CD4-positive, CD25-positive, alpha-beta regulatory T cell (primary cell): ENCODE results near the gene AGAP1. TPM values are rescaled to one million over a fixed set of nuclear protein-coding genes. Genes with fewer than 3 reads are reported as not detected.

Source experiments
- ATAC-seq, 2 donors: fragments of 150-1000 bp; cut with Tn5 transposase; one replicate each; pipeline ENCODE4 v1.10.0; 2021; ENCODE audit warnings: low read depth in 2 of 2, moderate number of reproducible peaks in 2 of 2, moderate library complexity in 1 of 2
- DNase-seq, 3 donors: peaks; one replicate each; pipeline versions ENCODE4 v3.0.0 to v3.0.0-alpha.2; 2012 to 2022; ENCODE audit warnings: mixed read lengths in 1 of 3
- H3K27ac ChIP-seq: one replicate; pipeline ENCODE4 v1.7.0; 2013; ENCODE audit warnings: mild to moderate bottlenecking, low read length; ENCODE audit not compliant: insufficient read depth, poor library complexity, severe bottlenecking
- H3K27me3 ChIP-seq: one replicate; pipeline ENCODE4 v1.7.0; 2013; ENCODE audit warnings: low read length; ENCODE audit not compliant: control insufficient read depth, insufficient read depth
- H3K36me3 ChIP-seq: one replicate; pipeline ENCODE4 v1.7.0; 2013; ENCODE audit warnings: mild to moderate bottlenecking, low read length, moderate library complexity; ENCODE audit not compliant: control insufficient read depth, insufficient read depth
- H3K4me1 ChIP-seq: 2 replicates; pipeline ENCODE4 v1.7.0; 2013; ENCODE audit warnings: mild to moderate bottlenecking, low read length; ENCODE audit not compliant: insufficient read depth, control insufficient read depth, poor library complexity, severe bottlenecking
- H3K4me3 ChIP-seq: one replicate; pipeline ENCODE4 v1.7.0; 2013; ENCODE audit warnings: low read depth, mild to moderate bottlenecking, low read length, moderate library complexity
- H3K9me3 ChIP-seq, 2 experiments: 1 replicate in 1 of 2; 2 replicates in 1 of 2; pipeline ENCODE4 v1.7.0; 2013; ENCODE audit warnings: low read length in 2 of 2, mild to moderate bottlenecking in 1 of 2, moderate library complexity in 1 of 2; ENCODE audit not compliant: control insufficient read depth in 2 of 2
- H3K27ac Mint-ChIP-seq, 3 donors: one replicate each; pipeline ENCODE4 v1.8.0; 2020 to 2022; ENCODE audit warnings: mild to moderate bottlenecking in 3 of 3, mixed read lengths in 3 of 3, moderate library complexity in 2 of 3
- H3K27me3 Mint-ChIP-seq: one replicate; pipeline ENCODE4 v1.8.0; 2022; ENCODE audit warnings: mild to moderate bottlenecking, mixed read lengths
- H3K36me3 Mint-ChIP-seq: one replicate; pipeline ENCODE4 v1.8.0; 2020; ENCODE audit warnings: mixed read lengths
- H3K4me1 Mint-ChIP-seq, 4 donors: one replicate each; pipeline ENCODE4 v1.8.0; 2020 to 2022; ENCODE audit warnings: mixed read lengths in 4 of 4, mild to moderate bottlenecking in 1 of 4
- H3K4me3 Mint-ChIP-seq, 4 donors: one replicate each; pipeline ENCODE4 v1.8.0; 2020 to 2022; ENCODE audit warnings: mild to moderate bottlenecking in 4 of 4, mixed read lengths in 4 of 4, moderate library complexity in 3 of 4
- H3K9me3 Mint-ChIP-seq, 7 donors: one replicate each; pipeline ENCODE4 v1.8.0; 2020 to 2022; ENCODE audit warnings: mixed read lengths in 7 of 7, mild to moderate bottlenecking in 3 of 7, moderate library complexity in 2 of 7
- polyA plus RNA-seq, 4 donors: library from polyadenylated mRNA; unstranded; fragments of 300-500 nt; fragmentation: Illumina TruSeq; gene quantifications; one replicate each; pipeline ENCODE4 v1.2.3, GENCODE V29; 2021
- total RNA-seq: library from RNA; stranded (reverse); gene quantifications from one replicate; pipeline ENCODE4 v1.2.3, GENCODE V29; 2022

The AGAP1 gene
- total and polyA plus RNA-seq, 5 donors from 2014 or later, result 0.99 TPM; not detected in 4

DNA sequence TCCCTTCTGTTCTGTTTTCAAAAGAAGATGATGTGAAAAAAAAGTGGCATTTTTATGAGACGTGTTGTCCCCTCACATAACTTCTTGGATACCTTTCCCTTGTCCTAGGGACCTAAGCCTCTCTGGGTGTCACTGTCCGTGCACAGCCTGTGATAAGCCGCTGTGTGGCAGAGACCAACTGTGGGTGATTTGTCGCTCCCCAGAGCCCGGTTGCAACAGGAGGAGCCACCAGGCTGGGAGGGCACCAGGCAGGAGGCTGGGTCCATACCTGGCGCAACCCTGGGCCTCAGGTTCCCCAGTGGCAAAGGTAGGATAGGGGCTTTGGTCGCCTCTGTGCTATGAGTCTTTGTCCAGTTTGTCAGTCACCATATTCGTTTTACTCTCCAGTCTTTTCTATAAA lies 82.1 kb downstream of the AGAP1 start:
- Histone ChIP-seq H3K4me1 (no peaks in the 10 kb centered on the region), H3K27ac (no peak overlapping the region), H3K36me3 (no peaks in the 10 kb centered on the region), H3K9me3 (no peaks in the 10 kb centered on the region), H3K27me3 (no peaks in the 10 kb centered on the region), H3K4me3 (no peak overlapping the region)
- Mint-ChIP-seq H3K36me3 (no peaks in the 10 kb centered on the region), H3K4me1 (no peaks in the 10 kb centered on the region), H3K27me3 (peaks cover 5% of the 10 kb centered on the region), H3K4me3 (no peak overlapping the region), H3K9me3 (peaks cover 0 to 4% (median 0%) of the 10 kb centered on the region in 7 donors), H3K27ac (no peak overlapping the region)
- no peak for ATAC-seq
- DNase-seq, result no peak

DNA sequence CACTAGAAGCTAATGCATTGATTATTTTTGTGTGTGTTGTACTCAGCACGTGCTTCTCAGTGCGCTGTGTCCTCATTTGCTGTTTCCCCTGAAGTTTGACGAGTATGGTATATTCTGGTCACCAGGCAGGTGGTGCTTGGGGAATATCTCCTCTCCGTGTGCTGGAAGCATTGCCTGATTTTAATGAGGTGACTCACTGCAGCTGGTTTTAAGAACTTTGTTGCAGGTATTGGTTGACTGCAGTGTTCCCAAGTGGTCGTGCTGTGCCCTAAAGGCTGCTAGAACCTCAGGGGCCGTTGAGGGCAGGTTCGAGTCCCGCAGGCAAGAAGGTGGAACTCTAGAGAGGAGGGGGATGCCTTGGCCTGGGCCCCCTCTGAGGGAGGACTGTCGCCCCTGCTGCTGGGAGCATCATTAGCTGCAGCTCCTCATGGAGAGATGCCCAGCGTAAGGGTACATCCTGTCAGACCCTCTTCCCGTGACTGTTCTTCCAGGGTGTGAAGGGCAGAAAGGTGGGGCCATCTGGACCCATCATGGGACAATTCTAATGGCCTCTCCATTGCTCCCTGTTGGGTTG lies 82.6 kb downstream of the AGAP1 start:
- Mint-ChIP-seq H3K4me3 (no peak overlapping the region), H3K4me1 (no peaks in the 10 kb centered on the region), H3K27me3 (peaks cover 5% of the 10 kb centered on the region), H3K36me3 (no peaks in the 10 kb centered on the region), H3K9me3 (peaks cover 0 to 4% (median 0%) of the 10 kb centered on the region in 7 donors), H3K27ac (no peak overlapping the region)
- no peaks in the 10 kb centered on the region for H3K4me1 ChIP-seq
- no peaks in the 10 kb centered on the region for H3K9me3 ChIP-seq
- ATAC-seq (no peak), DNase-seq (no peak)
- H3K4me3 ChIP-seq, result no peak overlapping the region
- H3K27me3 ChIP-seq, result no peaks in the 10 kb centered on the region
- no peaks in the 10 kb centered on the region for H3K36me3 ChIP-seq
- H3K27ac ChIP-seq, result no peak overlapping the region

DNA sequence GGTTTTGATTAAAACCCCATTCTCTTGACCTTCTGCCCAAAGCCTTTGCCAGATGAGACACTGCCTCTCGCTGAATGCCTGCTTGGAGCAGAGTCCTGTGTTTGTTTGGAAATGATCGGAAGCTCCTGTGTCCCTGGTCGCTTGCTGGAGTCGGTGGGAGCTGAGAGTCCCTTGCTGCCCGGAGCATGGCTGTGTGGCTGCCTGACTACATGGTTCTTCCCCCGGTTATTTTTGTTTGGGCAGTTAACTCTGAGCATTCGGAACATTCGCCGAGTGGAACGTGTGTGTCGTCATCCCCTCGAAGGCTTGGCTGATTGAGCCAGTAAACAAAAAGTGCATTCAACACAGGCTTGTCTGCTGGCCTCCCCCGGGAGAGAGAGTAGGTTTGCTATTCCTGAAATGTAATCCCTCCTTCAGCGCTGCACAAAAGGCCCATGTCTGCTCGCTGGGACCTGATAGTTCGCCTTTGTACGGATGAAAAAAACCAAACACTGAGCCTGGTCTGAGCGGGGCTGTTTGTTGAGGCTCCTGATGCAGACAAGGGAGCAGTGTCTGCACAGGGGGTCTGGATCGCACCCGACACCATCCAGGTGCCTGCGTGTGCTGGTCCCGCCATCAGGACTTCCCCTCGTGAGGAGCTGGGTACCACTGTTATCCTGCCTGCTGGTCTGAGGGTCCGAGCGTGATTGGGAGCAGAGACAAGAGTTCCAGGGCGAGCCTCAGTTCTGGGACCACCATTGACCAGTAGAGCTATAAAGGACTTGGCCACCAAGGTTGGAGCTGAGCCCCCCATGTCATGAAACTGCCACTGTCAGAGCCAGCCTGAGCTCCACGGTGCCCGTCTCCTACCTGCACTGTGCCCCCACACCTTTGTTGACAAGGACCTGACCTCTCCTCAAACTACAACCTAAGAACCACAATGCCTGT lies 83.8 kb downstream of the AGAP1 start:
- no peak for ATAC-seq
- Histone ChIP-seq H3K9me3 (no peaks in the 10 kb centered on the region), H3K4me1 (no peaks in the 10 kb centered on the region), H3K27ac (no peak overlapping the region), H3K27me3 (no peaks in the 10 kb centered on the region), H3K4me3 (no peak overlapping the region), H3K36me3 (no peaks in the 10 kb centered on the region)
- Mint-ChIP-seq H3K27ac (no peak overlapping the region), H3K9me3 (peaks cover 0 to 2% (median 0%) of the 10 kb centered on the region in 7 donors), H3K27me3 (peaks cover 5% of the 10 kb centered on the region), H3K4me1 (no peaks in the 10 kb centered on the region), H3K4me3 (no peak overlapping the region), H3K36me3 (no peaks in the 10 kb centered on the region)
- DNase-seq, result no peak

DNA sequence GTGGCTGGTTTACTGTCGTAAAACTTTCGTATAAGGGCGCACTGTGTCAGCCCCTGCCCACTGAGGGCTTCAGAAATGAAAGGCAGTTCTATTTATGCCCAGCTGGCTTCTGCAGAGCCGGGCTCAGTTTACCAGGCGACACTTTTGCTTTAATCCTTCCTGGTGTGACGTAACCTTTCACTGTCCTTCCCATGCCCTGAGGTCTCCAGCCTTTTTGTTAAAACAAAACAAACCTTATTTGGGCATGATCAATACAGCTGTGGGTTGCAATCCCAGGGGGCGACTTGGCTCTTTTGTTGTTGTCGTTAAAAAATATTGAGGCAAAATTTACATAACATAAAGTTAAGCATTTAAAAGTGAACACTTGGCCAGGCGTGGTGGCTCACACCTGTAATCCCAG lies 85.3 kb downstream of the AGAP1 start:
- no peaks in the 10 kb centered on the region for H3K4me1 Mint-ChIP-seq
- Histone ChIP-seq H3K36me3 (no peaks in the 10 kb centered on the region), H3K27me3 (no peaks in the 10 kb centered on the region), H3K4me3 (no peak overlapping the region), H3K9me3 (no peaks in the 10 kb centered on the region), H3K4me1 (no peaks in the 10 kb centered on the region), H3K27ac (no peak overlapping the region)
- H3K4me3 Mint-ChIP-seq, result no peak overlapping the region
- ATAC-seq, result no peak
- no peak for DNase-seq
- H3K36me3 Mint-ChIP-seq, result no peaks in the 10 kb centered on the region
- peaks cover 0 to 2% (median 0%) of the 10 kb centered on the region in 7 donors for H3K9me3 Mint-ChIP-seq
- H3K27ac Mint-ChIP-seq, result no peak overlapping the region
- H3K27me3 Mint-ChIP-seq, result peaks cover 5% of the 10 kb centered on the region

DNA sequence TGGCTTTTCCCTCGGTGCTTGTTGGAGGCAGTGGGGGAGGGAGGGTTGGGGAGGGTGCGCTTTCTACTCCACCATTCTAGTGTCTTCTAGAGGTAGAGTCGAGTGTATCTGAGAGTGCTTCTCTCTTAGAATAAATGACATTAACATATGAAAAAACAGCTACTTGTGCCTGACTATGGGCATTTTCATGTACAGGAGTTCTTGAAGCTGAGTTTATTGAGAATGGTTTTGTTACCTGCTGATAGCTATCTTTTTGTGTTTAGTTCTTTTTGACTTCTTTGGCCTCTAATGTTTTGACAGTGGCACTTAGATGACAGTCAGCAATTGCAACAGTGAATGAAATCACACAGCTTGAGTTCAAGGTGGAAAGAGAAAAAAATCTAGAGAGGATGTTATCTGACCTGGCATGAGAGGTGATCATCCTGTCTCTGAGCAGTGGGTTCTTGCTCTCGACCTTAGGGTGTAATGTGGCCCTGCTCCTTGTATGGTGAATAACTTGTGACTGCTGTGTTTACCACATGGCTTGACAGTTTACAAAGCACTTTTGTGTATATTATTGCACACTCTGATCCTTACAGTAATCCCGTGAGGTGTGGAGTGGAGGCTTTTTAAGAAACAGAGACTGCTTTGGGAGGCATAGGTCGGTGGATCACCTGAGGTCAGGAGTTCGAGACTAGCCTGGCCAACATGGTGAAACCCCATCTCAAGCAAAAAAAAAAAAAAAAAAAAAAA lies 86.7 kb downstream of the AGAP1 start:
- DNase-seq (no peak), ATAC-seq (no peak)
- Histone ChIP-seq H3K9me3 (no peaks in the 10 kb centered on the region), H3K27ac (no peak overlapping the region), H3K27me3 (no peaks in the 10 kb centered on the region), H3K4me3 (no peak overlapping the region), H3K4me1 (no peaks in the 10 kb centered on the region), H3K36me3 (no peaks in the 10 kb centered on the region)
- H3K9me3 Mint-ChIP-seq, result peaks cover 0 to 2% (median 0%) of the 10 kb centered on the region in 7 donors
- H3K27ac Mint-ChIP-seq, result no peak overlapping the region
- no peak overlapping the region for H3K4me3 Mint-ChIP-seq
- no peaks in the 10 kb centered on the region for H3K27me3 Mint-ChIP-seq
- H3K36me3 Mint-ChIP-seq, result no peaks in the 10 kb centered on the region
- H3K4me1 Mint-ChIP-seq, result no peaks in the 10 kb centered on the region

DNA sequence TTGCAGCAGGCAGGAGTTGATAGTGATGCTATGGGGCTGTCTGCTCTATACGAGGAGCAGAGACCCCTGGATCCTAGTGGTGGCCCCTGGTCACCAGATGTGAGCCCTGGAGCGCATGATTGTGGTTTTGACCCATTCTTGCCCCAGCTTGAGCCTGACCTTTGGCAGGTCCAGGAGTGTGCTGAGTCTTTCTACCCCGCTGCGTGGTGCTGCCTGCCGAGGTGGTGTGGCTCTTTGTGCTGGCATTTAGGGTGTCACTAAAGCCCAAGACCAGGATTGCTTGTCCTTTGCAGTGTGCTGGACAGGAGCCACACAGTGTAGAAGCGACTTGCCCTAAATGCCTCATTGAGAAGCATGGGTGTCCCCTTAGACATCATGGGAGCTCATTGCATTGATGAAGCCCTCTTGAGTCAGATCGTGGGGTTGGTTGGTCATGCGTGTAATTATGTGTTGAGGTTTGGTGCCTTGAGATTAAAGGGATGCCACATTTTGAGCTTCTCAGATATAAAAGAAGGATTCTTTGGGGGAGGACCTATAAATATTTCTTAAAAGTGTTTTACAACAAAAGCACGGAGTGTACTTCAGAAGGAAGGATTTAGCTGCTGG lies 88.3 kb downstream of the AGAP1 start:
- Histone ChIP-seq H3K36me3 (no peaks in the 10 kb centered on the region), H3K27me3 (no peaks in the 10 kb centered on the region), H3K27ac (no peak overlapping the region), H3K4me3 (no peak overlapping the region), H3K9me3 (no peaks in the 10 kb centered on the region), H3K4me1 (no peaks in the 10 kb centered on the region)
- peaks cover 0 to 4% (median 0%) of the 10 kb centered on the region in 7 donors for H3K9me3 Mint-ChIP-seq
- H3K36me3 Mint-ChIP-seq, result no peaks in the 10 kb centered on the region
- DNase-seq, result no peak
- no peaks in the 10 kb centered on the region for H3K27me3 Mint-ChIP-seq
- H3K4me1 Mint-ChIP-seq, result no peaks in the 10 kb centered on the region
- H3K27ac Mint-ChIP-seq, result no peak overlapping the region
- ATAC-seq, result no peak
- H3K4me3 Mint-ChIP-seq, result no peak overlapping the region

DNA sequence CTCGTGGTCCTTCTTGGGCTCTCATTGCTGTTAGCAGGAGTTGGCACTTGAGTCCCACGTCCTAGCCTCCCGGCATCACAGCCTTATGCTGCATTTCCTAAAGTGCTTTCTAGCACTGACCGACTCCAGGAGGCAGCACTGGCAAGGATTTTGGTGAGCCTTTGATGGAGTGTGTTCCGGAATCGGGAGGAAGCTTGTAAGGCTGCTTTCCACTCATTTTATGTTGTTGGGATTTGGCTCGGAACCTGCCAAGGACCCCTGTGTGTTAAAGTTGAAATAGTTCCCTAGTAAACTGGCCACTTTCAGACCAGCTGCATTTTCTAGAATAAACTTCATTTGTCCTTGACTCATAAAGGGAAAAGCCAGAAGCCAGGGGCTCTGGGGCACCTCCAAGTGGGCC lies 88.9 kb downstream of the AGAP1 start:
- H3K9me3 ChIP-seq, result no peaks in the 10 kb centered on the region
- no peaks in the 10 kb centered on the region for H3K4me1 ChIP-seq
- H3K27me3 ChIP-seq, result no peaks in the 10 kb centered on the region
- no peaks in the 10 kb centered on the region for H3K27me3 Mint-ChIP-seq
- H3K9me3 Mint-ChIP-seq, result peaks cover 0 to 4% (median 0%) of the 10 kb centered on the region in 7 donors
- no peak overlapping the region for H3K4me3 ChIP-seq
- no peak overlapping the region for H3K4me3 Mint-ChIP-seq
- no peaks in the 10 kb centered on the region for H3K4me1 Mint-ChIP-seq
- no peak for DNase-seq
- no peaks in the 10 kb centered on the region for H3K36me3 ChIP-seq
- ATAC-seq, result no peak
- H3K36me3 Mint-ChIP-seq, result no peaks in the 10 kb centered on the region
- no peak overlapping the region for H3K27ac ChIP-seq
- no peak overlapping the region for H3K27ac Mint-ChIP-seq
